NT2/D1 (cell line): ENCODE data around the gene QRICH2.

Experiments
- SUZ12 ChIP-seq: IDR thresholded peaks from 2 replicates; pipeline ENCODE4 v1.6.1; 2011; ENCODE audit not compliant: insufficient read length, insufficient read depth; ENCODE audit errors: extremely low read depth
- YY1 ChIP-seq: IDR thresholded peaks from 2 replicates; pipeline ENCODE4 v1.6.1; 2011; ENCODE audit not compliant: insufficient read length, insufficient read depth
- ZNF274 ChIP-seq: IDR thresholded peaks from 2 replicates; pipeline ENCODE4 v1.6.1; 2011; ENCODE audit warnings: mild to moderate bottlenecking, low read depth, low read length

- TF ChIP-seq YY1, result no peak
- no peak for TF ChIP-seq ZNF274
- no peak for TF ChIP-seq SUZ12
Observed at GRCh38 chr17:76326306-76326705, 18.2 kb upstream of the QRICH2 start.
